K562 (cell line): ENCODE data around the gene ARL8A. TPM values are rescaled to one million over a fixed set of nuclear protein-coding genes. Genes with fewer than 3 reads are reported as not detected.

Source experiments
- ATF1 ChIP-seq, 2 experiments: fragments of 450-650 bp in 1 of 2; IDR thresholded peaks; 2 replicates each; pipeline ENCODE4 v1.6.1; 2016; ENCODE audit warnings: missing compliant biosample characterization in 1 of 2, missing genetic modification characterization in 1 of 2
- BRD9 ChIP-seq: fragments of 450-650 bp; IDR thresholded peaks from 2 replicates; pipeline ENCODE4 v1.6.1; 2018; ENCODE audit warnings: low read depth; ENCODE audit not compliant: partially characterized antibody
- E2F1 ChIP-seq: sonication (generic); formaldehyde crosslinking; IDR thresholded peaks from 2 replicates; pipeline ENCODE4 v1.8.1; 2023; ENCODE audit warnings: mild to moderate bottlenecking, missing genetic modification reagents, moderate library complexity
- FOXA3 ChIP-seq, 2 experiments: fragments of 450-650 bp in 1 of 2; sonication (generic) in 1 of 2; formaldehyde crosslinking; IDR thresholded peaks in 1 of 2; conservative IDR thresholded peaks in 1 of 2; 2 replicates each; pipeline versions ENCODE4 v1.4.0 to v1.8.0; 2020 to 2022; ENCODE audit warnings: mild to moderate bottlenecking in 2 of 2, missing genetic modification reagents in 1 of 2
- FOXK1 ChIP-seq: sonication (generic); formaldehyde crosslinking; IDR thresholded peaks from 2 replicates; pipeline ENCODE4 v1.8.0; 2022; ENCODE audit warnings: missing genetic modification reagents, mild to moderate bottlenecking, borderline replicate concordance
- HMBOX1 ChIP-seq: sonication (generic); IDR thresholded peaks from 2 replicates; pipeline ENCODE4 v1.6.1; 2016
- KHSRP ChIP-seq: fragments of 450-650 bp; IDR thresholded peaks from 2 replicates; pipeline ENCODE4 v1.6.1; 2017
- KLF6 ChIP-seq: fragments of 250-450 bp; sonication (Bioruptor Pico); IDR thresholded peaks from 2 replicates; pipeline ENCODE4 v1.4.0; 2020; ENCODE audit warnings: mild to moderate bottlenecking, moderate library complexity, borderline replicate concordance
- MTA3 ChIP-seq: fragments of 450-650 bp; formaldehyde crosslinking; IDR thresholded peaks from 2 replicates; pipeline ENCODE4 v1.6.1; 2017; ENCODE audit warnings: mild to moderate bottlenecking, borderline replicate concordance
- NFXL1 ChIP-seq: fragments of 450-650 bp; formaldehyde crosslinking; IDR thresholded peaks from 2 replicates; pipeline ENCODE4 v1.4.0; 2021; ENCODE audit warnings: mild to moderate bottlenecking
- PKNOX1 ChIP-seq: fragments of 450-650 bp; IDR thresholded peaks from 2 replicates; pipeline ENCODE4 v1.6.1; 2016
- RBM15 ChIP-seq: fragments of 200-400 bp; formaldehyde crosslinking; IDR thresholded peaks from 2 replicates; pipeline ENCODE4 v1.6.1; 2018; ENCODE audit warnings: mild to moderate bottlenecking, low read length, moderate library complexity; ENCODE audit not compliant: insufficient read depth
- SMARCA5 ChIP-seq: fragments of 450-650 bp; IDR thresholded peaks from 2 replicates; pipeline ENCODE4 v1.6.1; 2016
- SRF ChIP-seq, 2 experiments: fragments of 250-450, 450-650 bp in 1 of 2; sonication (Bioruptor Pico) in 1 of 2; sonication (generic) in 1 of 2; formaldehyde crosslinking; IDR thresholded peaks; 2 replicates each; pipeline versions ENCODE4 v1.5.0 to v1.5.1; 2020 to 2022; ENCODE audit warnings: mild to moderate bottlenecking in 1 of 2, missing genetic modification reagents in 1 of 2
- TFAP4 ChIP-seq: sonication (generic); formaldehyde crosslinking; IDR thresholded peaks from 2 replicates; pipeline ENCODE4 v1.8.0; 2022; ENCODE audit warnings: missing genetic modification reagents, mild to moderate bottlenecking, moderate library complexity, borderline replicate concordance
- ZSCAN32 ChIP-seq: fragments of 450-650 bp; formaldehyde crosslinking; IDR thresholded peaks from 2 replicates; pipeline ENCODE4 v1.4.0; 2020; ENCODE audit warnings: mild to moderate bottlenecking, moderate library complexity
- polyA plus RNA-seq, 8 experiments: library from polyadenylated mRNA; depleted of rRNA in 4 of 8; stranded (reverse) in 5 of 8; unstranded in 3 of 8; fragments of >200 nt; fragmentation: Nextera tagmentation in 2 of 8; fragmentation: Illumina TruSeq in 1 of 8; extraction: Ambion mirVana in 2 of 8; extraction: Trizol in 1 of 8; gene quantifications; 2 replicates each; pipeline versions ENCODE4 v1.2.1 to v1.2.3, GENCODE V29; 2011 to 2014; ENCODE audit warnings: inconsistent platforms in 1 of 8, missing spikeins in 1 of 8
- total RNA-seq, 7 experiments: library from RNA; depleted of rRNA in 6 of 7; stranded (reverse); fragments of >200 nt in 6 of 7; fragmentation: Illumina TruSeq in 2 of 7; extraction: Trizol in 2 of 7; gene quantifications; 2 replicates each; pipeline versions ENCODE4 v1.2.1 to v1.2.3, GENCODE V29; 2011 to 2021; ENCODE audit warnings: low replicate concordance in 1 of 7
- TF ChIP-seq, protein P1 (sequence below): IDR thresholded peaks from 2 replicates; pipeline ENCODE4 v1.6.1; 2011; ENCODE audit warnings: borderline replicate concordance, low read depth, mild to moderate bottlenecking, moderate library complexity, low read length; ENCODE audit not compliant: insufficient read depth, poor library complexity, severe bottlenecking
- TF ChIP-seq, protein P2 (sequence below): fragments of 250-450 bp; sonication (Bioruptor Pico); IDR thresholded peaks from 2 replicates; pipeline ENCODE4 v1.4.0; 2020

Gene ARL8A
- total and polyA plus RNA-seq, 9 of the 15 experiments (the other 6 are each of a cell fraction or from before 2014, with no cell fraction given) = 0.17 to 27.3 (median 15.6) TPM

DNA sequence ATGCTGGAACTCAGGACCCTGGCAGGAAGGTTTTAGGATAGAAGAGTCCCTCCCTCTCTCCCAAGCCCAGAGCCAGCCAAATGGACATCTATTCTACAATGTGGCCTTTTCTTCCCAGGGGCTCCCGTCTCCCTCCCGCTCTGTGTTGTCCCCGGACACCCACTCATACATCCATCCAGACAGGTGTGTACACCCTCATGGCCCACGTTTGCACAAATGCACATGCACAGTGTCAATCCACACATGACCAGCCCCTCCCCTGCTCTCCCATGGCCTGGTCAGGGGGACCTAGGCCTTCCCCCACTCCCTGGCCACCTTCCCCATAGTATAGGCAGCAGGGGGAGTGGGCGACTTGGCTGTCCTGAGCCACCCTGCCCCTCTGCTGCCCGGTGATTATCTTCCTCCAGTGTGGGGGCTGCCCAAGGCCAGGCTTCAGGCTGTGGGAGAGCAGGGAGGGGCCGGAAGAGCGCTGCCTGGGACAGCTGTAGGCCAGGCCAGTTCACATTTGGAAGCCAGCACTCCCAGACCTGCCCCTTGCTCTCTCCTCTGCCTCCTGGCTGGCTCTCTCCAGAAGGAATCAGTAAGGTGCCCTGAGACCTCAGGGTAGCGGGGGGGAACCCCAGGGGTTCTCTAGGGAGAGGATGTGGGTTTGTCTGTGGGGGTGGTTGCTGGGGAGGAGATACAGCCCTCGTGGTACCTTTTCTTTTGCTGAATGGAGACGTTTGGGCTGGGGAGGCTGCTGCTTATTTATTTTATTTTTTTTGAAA, 19.9 kb upstream of the ARL8A start (continued):
- TF ChIP-seq, protein P1, sequence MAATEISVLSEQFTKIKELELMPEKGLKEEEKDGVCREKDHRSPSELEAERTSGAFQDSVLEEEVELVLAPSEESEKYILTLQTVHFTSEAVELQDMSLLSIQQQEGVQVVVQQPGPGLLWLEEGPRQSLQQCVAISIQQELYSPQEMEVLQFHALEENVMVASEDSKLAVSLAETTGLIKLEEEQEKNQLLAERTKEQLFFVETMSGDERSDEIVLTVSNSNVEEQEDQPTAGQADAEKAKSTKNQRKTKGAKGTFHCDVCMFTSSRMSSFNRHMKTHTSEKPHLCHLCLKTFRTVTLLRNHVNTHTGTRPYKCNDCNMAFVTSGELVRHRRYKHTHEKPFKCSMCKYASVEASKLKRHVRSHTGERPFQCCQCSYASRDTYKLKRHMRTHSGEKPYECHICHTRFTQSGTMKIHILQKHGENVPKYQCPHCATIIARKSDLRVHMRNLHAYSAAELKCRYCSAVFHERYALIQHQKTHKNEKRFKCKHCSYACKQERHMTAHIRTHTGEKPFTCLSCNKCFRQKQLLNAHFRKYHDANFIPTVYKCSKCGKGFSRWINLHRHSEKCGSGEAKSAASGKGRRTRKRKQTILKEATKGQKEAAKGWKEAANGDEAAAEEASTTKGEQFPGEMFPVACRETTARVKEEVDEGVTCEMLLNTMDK = no peak
- no peak for TF ChIP-seq E2F1 (CRISPR knock-in tag)
- no peak for TF ChIP-seq ZSCAN32 (CRISPR knock-in tag)
- TF ChIP-seq RBM15 = no peak
- 0 out of 2 replicates have a peak, but pooled peaks have one; percentile 51 for TF ChIP-seq SMARCA5
- 0 out of 2 replicates have a peak, but pooled peaks have one; percentile 45 for TF ChIP-seq FOXK1
- peak; percentile 79 for TF ChIP-seq MTA3
- no peak for TF ChIP-seq BRD9
- TF ChIP-seq PKNOX1 = peak; percentile 55; the same call in 1 of the 2 replicates
- TF ChIP-seq TFAP4 (CRISPR knock-in tag) = peak; percentile 95
- TF ChIP-seq SRF (CRISPR knock-in tag; IDR thresholded peaks at IDR 0.05) = no peak; a peak in 1 of 4 replicates
- TF ChIP-seq ATF1 (CRISPR knock-in tag; IDR thresholded peaks at IDR 0.05) = no peak
- TF ChIP-seq ATF1 (tag; IDR thresholded peaks at IDR 0.05) = no peak; the same call in 1 of the 2 replicates
- no peak for TF ChIP-seq HMBOX1
- no peak for TF ChIP-seq NFXL1 (CRISPR knock-in tag)
- TF ChIP-seq, protein P2, sequence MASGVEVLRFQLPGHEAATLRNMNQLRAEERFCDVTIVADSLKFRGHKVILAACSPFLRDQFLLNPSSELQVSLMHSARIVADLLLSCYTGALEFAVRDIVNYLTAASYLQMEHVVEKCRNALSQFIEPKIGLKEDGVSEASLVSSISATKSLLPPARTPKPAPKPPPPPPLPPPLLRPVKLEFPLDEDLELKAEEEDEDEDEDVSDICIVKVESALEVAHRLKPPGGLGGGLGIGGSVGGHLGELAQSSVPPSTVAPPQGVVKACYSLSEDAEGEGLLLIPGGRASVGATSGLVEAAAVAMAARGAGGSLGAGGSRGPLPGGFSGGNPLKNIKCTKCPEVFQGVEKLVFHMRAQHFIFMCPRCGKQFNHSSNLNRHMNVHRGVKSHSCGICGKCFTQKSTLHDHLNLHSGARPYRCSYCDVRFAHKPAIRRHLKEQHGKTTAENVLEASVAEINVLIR (CRISPR knock-in tag) = no peak
- TF ChIP-seq KLF6 (CRISPR knock-in tag) = no peak
- no peak for TF ChIP-seq KHSRP
- peak in 1 of 2 experiments; percentile 62; a peak in 1 of 4 replicates for TF ChIP-seq FOXA3 (CRISPR knock-in tag; conservative IDR thresholded peaks at IDR 0.05 in 1 of 2, IDR thresholded peaks at IDR 0.05 in 1 of 2)
